GM12872 (cell line): ENCODE data around the gene LARP1B.

ENCODE experiments used
- TF ChIP-seq, protein P1 (sequence below): IDR thresholded peaks from 3 replicates; pipeline ENCODE4 v1.5.1; 2011; ENCODE audit warnings: low read depth, mild to moderate bottlenecking, low read length, moderate library complexity; ENCODE audit not compliant: insufficient read depth

Gene LARP1B

DNA sequence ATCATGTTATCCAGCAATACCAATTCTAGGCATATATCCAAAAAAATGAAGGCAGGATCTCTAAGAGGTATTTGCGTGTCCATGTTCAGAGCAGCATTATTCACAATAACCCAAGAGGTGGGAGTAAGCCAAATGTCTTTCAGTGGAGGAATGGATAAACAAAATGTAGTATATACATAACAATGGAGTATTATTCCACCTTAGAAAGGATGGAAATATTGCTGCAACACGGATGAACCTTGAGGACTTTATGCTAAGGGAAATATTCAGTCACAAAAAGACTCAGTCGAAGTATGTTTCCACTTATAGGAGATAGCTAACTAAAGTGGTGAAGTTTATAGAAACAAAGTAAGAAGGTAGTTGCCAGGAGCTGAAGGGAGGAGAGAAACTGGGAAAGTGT is 74.3 kb downstream of the LARP1B start:
- TF ChIP-seq, protein P1, sequence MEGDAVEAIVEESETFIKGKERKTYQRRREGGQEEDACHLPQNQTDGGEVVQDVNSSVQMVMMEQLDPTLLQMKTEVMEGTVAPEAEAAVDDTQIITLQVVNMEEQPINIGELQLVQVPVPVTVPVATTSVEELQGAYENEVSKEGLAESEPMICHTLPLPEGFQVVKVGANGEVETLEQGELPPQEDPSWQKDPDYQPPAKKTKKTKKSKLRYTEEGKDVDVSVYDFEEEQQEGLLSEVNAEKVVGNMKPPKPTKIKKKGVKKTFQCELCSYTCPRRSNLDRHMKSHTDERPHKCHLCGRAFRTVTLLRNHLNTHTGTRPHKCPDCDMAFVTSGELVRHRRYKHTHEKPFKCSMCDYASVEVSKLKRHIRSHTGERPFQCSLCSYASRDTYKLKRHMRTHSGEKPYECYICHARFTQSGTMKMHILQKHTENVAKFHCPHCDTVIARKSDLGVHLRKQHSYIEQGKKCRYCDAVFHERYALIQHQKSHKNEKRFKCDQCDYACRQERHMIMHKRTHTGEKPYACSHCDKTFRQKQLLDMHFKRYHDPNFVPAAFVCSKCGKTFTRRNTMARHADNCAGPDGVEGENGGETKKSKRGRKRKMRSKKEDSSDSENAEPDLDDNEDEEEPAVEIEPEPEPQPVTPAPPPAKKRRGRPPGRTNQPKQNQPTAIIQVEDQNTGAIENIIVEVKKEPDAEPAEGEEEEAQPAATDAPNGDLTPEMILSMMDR: no peak

DNA sequence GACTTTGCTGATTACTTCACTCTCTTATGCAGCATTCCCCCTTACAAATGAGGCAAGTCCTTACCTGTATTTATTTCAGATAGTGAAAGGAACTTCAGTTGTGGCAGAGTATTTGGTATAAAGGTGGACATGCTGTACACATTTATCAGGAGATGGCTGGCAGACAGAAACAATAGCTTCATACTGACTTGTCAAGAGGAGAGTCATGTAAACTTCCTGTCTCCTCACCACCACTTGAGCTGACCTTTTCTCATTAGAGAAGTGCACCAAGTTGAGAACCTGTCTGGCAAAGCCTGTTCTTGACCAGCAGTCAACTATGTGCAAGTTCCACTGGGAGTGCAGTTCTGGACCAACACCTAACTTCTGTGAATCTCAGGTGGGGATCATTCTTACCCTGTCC is 80.8 kb downstream of the LARP1B start:
- TF ChIP-seq, protein P1: no peak

DNA sequence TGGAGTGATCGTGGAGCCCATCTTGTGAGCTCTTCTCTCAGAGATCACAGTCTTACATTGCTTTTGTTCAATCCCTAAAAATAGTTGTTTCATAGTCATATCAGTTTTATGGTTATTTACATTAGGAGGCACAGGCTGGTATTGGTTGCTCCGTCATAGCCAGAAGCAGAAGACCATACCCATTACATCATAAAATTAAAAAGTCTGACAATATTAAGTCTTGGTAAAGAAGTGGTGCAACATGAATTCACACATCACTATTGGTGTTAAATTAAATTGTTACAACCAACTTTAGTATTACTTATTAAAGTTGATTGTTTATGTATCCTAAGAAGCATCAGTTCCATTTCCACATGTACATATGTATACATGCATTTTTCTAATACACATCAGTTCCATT is 84.6 kb downstream of the LARP1B start:
- TF ChIP-seq, protein P1: no peak

DNA sequence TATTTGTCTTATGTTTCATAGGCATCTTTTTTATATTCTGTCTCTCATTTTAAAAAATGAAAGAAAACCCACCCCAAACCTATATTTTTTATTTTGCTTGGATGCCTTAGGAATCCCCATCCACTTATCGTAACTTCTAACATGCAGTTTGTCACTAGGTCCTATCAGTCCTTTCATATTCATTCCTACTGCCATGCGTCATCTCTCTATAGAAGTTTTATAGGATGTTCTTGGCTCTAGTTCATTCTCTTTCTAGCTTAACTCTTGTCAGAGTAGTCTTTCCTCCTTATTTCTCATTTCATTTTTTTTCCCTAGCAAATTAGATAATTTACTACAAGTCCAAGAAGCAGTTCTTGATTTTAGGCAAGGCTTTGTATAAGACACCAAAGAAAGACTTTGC is 92.7 kb downstream of the LARP1B start:
- TF ChIP-seq, protein P1: no peak

DNA sequence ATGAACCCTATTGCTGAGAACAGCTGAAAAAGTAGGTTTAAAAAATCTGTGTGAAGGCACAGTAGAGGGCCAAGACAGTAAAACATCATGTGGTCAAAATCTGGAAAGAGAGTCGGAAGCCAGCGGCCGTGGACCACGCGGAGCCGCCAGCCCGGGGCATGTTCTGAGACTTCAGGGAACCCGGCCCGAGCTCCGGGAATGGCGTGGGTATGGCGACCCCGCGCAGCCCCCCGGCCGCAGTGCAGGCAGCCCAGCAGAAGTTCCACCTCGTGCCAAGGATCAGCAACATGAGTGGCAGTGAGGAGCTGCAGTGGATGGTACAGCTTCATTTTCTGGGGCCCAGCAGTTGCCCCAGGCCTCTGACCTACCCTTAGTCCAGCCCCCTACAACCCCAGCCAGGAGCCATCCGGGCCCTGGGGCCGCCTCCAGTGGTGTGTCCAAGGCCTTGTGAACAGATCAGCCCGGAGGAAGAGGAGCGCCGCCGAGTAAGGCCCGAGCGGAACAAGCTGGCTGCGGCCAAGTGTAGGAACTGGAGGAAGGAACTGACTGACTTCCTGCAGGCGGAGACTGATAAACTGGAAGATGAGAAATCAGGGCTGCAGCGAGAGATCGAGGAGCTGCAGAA is 94.2 kb downstream of the LARP1B start:
- TF ChIP-seq, protein P1: no peak

DNA sequence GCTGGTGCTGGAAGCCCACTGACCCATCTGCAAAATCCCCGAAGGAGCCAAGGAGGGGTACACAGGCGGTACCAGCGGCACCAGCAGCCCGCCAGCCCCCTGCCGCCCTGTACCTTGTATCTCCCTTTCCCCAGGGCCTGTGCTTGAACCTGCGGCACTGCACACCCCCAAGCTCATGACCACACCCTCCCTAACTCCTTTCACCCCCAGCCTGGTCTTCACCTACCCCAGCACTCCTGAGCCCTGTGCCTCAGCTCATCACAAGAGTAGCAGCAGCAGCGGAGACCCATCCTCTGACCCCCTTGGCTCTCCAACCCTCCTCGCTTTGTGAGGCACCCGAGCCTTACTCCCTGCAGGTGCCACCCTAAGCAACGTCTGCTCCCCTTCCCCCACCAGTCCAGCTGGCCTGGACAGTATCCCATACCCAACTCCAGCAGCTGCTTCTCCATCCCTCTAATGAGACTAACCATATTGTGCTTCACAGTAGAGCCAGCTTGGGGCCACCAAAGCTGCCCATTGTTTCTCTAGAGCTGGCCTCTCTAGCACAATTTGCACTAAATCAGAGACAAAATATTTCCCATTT is 94.9 kb downstream of the LARP1B start:
- TF ChIP-seq, protein P1: no peak

DNA sequence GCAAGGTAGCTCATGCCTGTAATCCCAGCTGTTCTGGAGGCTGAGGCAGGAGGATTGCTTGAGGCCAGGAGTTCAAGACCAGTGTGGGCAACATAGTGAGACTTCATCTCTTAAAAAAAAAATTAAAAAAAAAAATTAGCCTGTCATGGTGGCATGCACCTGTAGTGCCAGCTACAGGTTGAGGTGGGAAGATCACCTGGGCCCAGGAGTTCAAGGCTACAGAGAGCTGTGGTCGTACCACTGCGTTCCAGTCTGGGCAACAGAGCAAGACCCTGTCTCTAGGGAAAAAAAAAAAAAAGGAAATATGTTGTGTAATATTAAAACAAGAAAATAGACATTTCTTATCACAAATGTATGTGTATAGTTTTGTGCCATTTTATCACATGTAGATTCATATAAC is 97.8 kb downstream of the LARP1B start:
- TF ChIP-seq, protein P1: no peak
